K562 (cell line): ENCODE data around the gene SMIM29. TPM values are rescaled to one million over a fixed set of nuclear protein-coding genes. Genes with fewer than 3 reads are reported as not detected.

ENCODE experiments used
- ARID1B ChIP-seq: fragments of 450-650 bp; IDR thresholded peaks from 2 replicates; pipeline ENCODE4 v1.6.1; 2016; ENCODE audit warnings: antibody characterized with exemption, mild to moderate bottlenecking, inconsistent platforms
- ARID2 ChIP-seq: fragments of 450-650 bp; IDR thresholded peaks from 2 replicates; pipeline ENCODE4 v1.6.1; 2017; ENCODE audit warnings: antibody characterized with exemption, mild to moderate bottlenecking
- BRCA1 ChIP-seq, 2 experiments: fragments of 450-650 bp in 1 of 2; sonication (generic) in 1 of 2; formaldehyde crosslinking in 1 of 2; IDR thresholded peaks; 2 replicates each; pipeline versions ENCODE4 v1.5.0 to v1.6.1; 2017 to 2020; ENCODE audit warnings: mild to moderate bottlenecking in 1 of 2, missing genetic modification reagents in 1 of 2
- BRD9 ChIP-seq: fragments of 450-650 bp; IDR thresholded peaks from 2 replicates; pipeline ENCODE4 v1.6.1; 2018; ENCODE audit warnings: low read depth; ENCODE audit not compliant: partially characterized antibody
- HBP1 ChIP-seq: fragments of 450-650 bp; formaldehyde crosslinking; IDR thresholded peaks from 2 replicates; pipeline ENCODE4 v1.4.0; 2022; ENCODE audit warnings: missing genetic modification characterization
- KAT8 ChIP-seq: fragments of 450-650 bp; IDR thresholded peaks from 2 replicates; pipeline ENCODE4 v1.6.1; 2016; ENCODE audit warnings: low read depth, mild to moderate bottlenecking
- KDM5B ChIP-seq: fragments of 200-600 bp; sonication (generic); IDR thresholded peaks from 2 replicates; pipeline ENCODE4 v1.6.1; 2012; ENCODE audit warnings: low read depth, mild to moderate bottlenecking, moderate library complexity, low read length, control low read depth, inconsistent platforms; ENCODE audit not compliant: insufficient replicate concordance
- NR2C1 ChIP-seq, 2 experiments: fragments of 450-650 bp; IDR thresholded peaks; 2 replicates each; pipeline ENCODE4 v1.6.1; 2017; ENCODE audit warnings: mild to moderate bottlenecking in 2 of 2, antibody characterized with exemption in 1 of 2, inconsistent platforms in 1 of 2, missing compliant biosample characterization in 1 of 2, missing genetic modification characterization in 1 of 2
- SETDB1 ChIP-seq: IDR thresholded peaks from one replicate; pipeline ENCODE4 v1.6.1; 2012; ENCODE audit warnings: low read length, control low read depth, inconsistent platforms
- SMARCE1 ChIP-seq: fragments of 450-650 bp; IDR thresholded peaks from 2 replicates; pipeline ENCODE4 v1.7.1; 2016; ENCODE audit warnings: mild to moderate bottlenecking
- SUPT5H ChIP-seq: fragments of 450-650 bp; IDR thresholded peaks from 2 replicates; pipeline ENCODE4 v1.6.1; 2016
- ZBTB40 ChIP-seq, 2 experiments: fragments of 450-650 bp in 1 of 2; sonication (generic) in 1 of 2; formaldehyde crosslinking in 1 of 2; IDR thresholded peaks; 2 replicates each; pipeline versions ENCODE4 v1.7.1 to v1.9.0; 2016 to 2022; ENCODE audit warnings: inconsistent platforms in 1 of 2, mild to moderate bottlenecking in 1 of 2, missing genetic modification reagents in 1 of 2
- ZEB2 ChIP-seq: fragments of 450-650 bp; IDR thresholded peaks from 2 replicates; pipeline ENCODE4 v1.6.1; 2016
- ZNF134 ChIP-seq: fragments of 250-450 bp; sonication (Bioruptor Pico); conservative IDR thresholded peaks from 2 replicates; pipeline ENCODE4 v1.4.0; 2020
- ZNF551 ChIP-seq: fragments of 250-450 bp; sonication (Bioruptor Pico); IDR thresholded peaks from 2 replicates; pipeline ENCODE4 v1.5.0; 2021; ENCODE audit warnings: mild to moderate bottlenecking, moderate library complexity
- ZNF75A ChIP-seq: fragments of 450-650 bp; formaldehyde crosslinking; IDR thresholded peaks from 2 replicates; pipeline ENCODE4 v1.4.0; 2020; ENCODE audit warnings: mild to moderate bottlenecking
- polyA plus RNA-seq, 8 experiments: library from polyadenylated mRNA; depleted of rRNA in 4 of 8; stranded (reverse) in 5 of 8; unstranded in 3 of 8; fragments of >200 nt; fragmentation: Nextera tagmentation in 2 of 8; fragmentation: Illumina TruSeq in 1 of 8; extraction: Ambion mirVana in 2 of 8; extraction: Trizol in 1 of 8; gene quantifications; 2 replicates each; pipeline versions ENCODE4 v1.2.1 to v1.2.3, GENCODE V29; 2011 to 2014; ENCODE audit warnings: inconsistent platforms in 1 of 8, missing spikeins in 1 of 8
- total RNA-seq, 7 experiments: library from RNA; depleted of rRNA in 6 of 7; stranded (reverse); fragments of >200 nt in 6 of 7; fragmentation: Illumina TruSeq in 2 of 7; extraction: Trizol in 2 of 7; gene quantifications; 2 replicates each; pipeline versions ENCODE4 v1.2.1 to v1.2.3, GENCODE V29; 2011 to 2021; ENCODE audit warnings: low replicate concordance in 1 of 7

SMIM29 gene
- total and polyA plus RNA-seq, 9 of the 15 experiments (the other 6 are each of a cell fraction or from before 2014, with no cell fraction given), result 6.5 to 36.7 (median 20.9) TPM

DNA sequence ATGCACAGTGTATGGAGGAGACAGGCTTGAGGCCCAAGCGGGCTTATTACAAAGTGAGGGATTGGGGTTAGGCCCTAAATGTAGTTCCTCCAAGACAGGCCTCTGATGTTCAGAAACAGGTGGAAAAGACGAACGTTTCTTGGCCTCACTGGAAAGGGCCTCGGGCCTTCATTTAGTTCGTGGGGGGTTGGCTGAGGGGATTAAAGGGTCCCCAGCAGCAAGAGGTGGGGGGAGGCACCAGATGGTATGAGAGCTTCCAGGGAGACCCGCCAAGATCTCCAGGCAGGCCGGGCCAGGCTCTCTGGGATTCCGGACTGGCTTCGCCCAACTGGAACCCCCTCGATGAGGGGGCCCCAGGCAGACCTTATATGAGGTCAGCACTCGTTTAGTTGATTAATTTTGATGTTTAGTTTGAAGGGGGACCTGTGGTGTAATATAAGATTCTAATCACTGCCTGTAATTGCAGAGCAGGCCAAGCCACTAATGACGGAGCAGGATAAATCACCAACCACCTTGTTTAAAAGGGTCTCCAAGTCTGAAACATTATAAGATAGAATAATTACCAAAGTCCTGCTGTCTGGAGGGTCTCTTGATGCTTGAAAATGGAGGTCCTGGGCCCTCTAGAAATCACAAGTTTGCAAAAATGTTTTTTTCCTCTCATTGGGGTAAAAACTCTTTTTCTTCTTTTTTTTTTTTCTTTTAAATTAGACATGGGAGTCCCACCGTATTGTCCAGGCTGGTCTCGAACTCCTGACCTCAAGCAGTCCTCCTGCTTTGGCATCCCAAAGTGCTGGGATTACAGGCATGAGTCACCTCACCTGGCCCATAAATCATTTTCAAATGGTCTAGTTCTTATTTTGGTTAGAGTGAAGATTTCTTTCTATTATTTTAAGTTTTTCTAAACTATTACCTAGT, 10.0 kb downstream of the SMIM29 start (continued):
- TF ChIP-seq BRCA1 (IDR thresholded peaks at IDR 0.05), result no peak
- 0 out of 2 replicates have a peak, but pooled peaks have one; percentile 69 for TF ChIP-seq BRCA1 (CRISPR knock-in tag; IDR thresholded peaks at IDR 0.05)
- peak; percentile 62; the same call in 1 of the 2 replicates for TF ChIP-seq ZEB2
- peak; percentile 59; the same call in 1 of the 2 replicates for TF ChIP-seq SMARCE1
- peak; percentile 51; the same call in 1 of the 2 replicates for TF ChIP-seq ARID1B
- TF ChIP-seq ARID2, result no peak
- TF ChIP-seq HBP1 (CRISPR knock-in tag), result no peak
- TF ChIP-seq ZBTB40 (IDR thresholded peaks at IDR 0.05), result peak; percentile 27; the same call in 1 of the 2 replicates
- no peak for TF ChIP-seq ZBTB40 (CRISPR knock-in tag; IDR thresholded peaks at IDR 0.05)
- TF ChIP-seq NR2C1 (IDR thresholded peaks at IDR 0.05), result no peak; the same call in 1 of the 2 replicates
- TF ChIP-seq NR2C1 (tag; IDR thresholded peaks at IDR 0.05), result no peak
- TF ChIP-seq SUPT5H, result peak; percentile 29; the same call in 1 of the 2 replicates
- TF ChIP-seq ZNF75A (CRISPR knock-in tag), result no peak
- TF ChIP-seq SETDB1, result no peak
- peak; percentile 18 for TF ChIP-seq KDM5B
- peak; percentile 44 for TF ChIP-seq BRD9
- TF ChIP-seq KAT8, result no peak
- TF ChIP-seq ZNF551 (CRISPR knock-in tag), result no peak
- no peak for TF ChIP-seq ZNF134
